Heart left ventricle (tissue), 16 donors: ENCODE measurements around the gene PPP1R14C. TPM values are rescaled to one million over a fixed set of nuclear protein-coding genes. Genes with fewer than 3 reads are reported as not detected.
A peak's percentile ranks its signal among the peaks of the same experiment; 100 is the strongest.

ENCODE experiments used
- ATAC-seq, 4 donors: fragments of 200-7000 bp; cut with Tn5 transposase; one replicate each; pipeline ENCODE4 v1.9.1; 2020 to 2022; ENCODE audit warnings: moderate library complexity in 4 of 4, mild to moderate bottlenecking in 3 of 4, moderate number of reproducible peaks in 1 of 4
- DNase-seq, 5 donors: peaks; one replicate each; pipeline ENCODE4 v3.0.0-alpha.2; 2020
- H3K27ac ChIP-seq, 12 donors: fragments of 200-600 bp; sonication (generic) in 4 of 12; one replicate each; pipeline versions ENCODE4 v1.5.0 to v1.8.0; 2016 to 2022; ENCODE audit warnings: mild to moderate bottlenecking in 2 of 12
- H3K27me3 ChIP-seq, 9 donors: fragments of 200-600 bp; sonication (generic) in 2 of 9; one replicate each; pipeline versions ENCODE4 v1.5.1 to v1.8.0; 2016 to 2022; ENCODE audit warnings: mild to moderate bottlenecking in 3 of 9
- H3K36me3 ChIP-seq, 9 donors: fragments of 200-600 bp; sonication (generic) in 2 of 9; one replicate each; pipeline versions ENCODE4 v1.5.0 to v1.8.0; 2018 to 2022; ENCODE audit warnings: mild to moderate bottlenecking in 2 of 9
- H3K4me1 ChIP-seq, 12 donors: fragments of 200-600 bp; sonication (generic) in 4 of 12; one replicate each; pipeline versions ENCODE4 v1.5.0 to v1.8.0; 2016 to 2022; ENCODE audit warnings: mild to moderate bottlenecking in 3 of 12
- H3K4me3 ChIP-seq, 12 donors: fragments of 200-600 bp; sonication (generic) in 4 of 12; one replicate each; pipeline versions ENCODE4 v1.5.0 to v1.8.0; 2017 to 2022; ENCODE audit warnings: mild to moderate bottlenecking in 9 of 12, moderate library complexity in 4 of 12
- H3K9me3 ChIP-seq, 12 donors: fragments of 200-600 bp; sonication (generic) in 4 of 12; one replicate each; pipeline versions ENCODE4 v1.5.0 to v1.8.0; 2016 to 2022; ENCODE audit warnings: mild to moderate bottlenecking in 1 of 12
- POLR2A ChIP-seq, 2 donors: fragments of 450-650 bp; IDR thresholded peaks; one replicate each; pipeline ENCODE4 v1.6.1; 2017; ENCODE audit warnings: antibody characterized with exemption in 2 of 2, mild to moderate bottlenecking in 2 of 2, moderate library complexity in 2 of 2
- WGBS, 4 donors: extraction: QIAGEN DNeasy Blood & Tissue Kit in 2 of 4; methylation state at CpG; one replicate each; pipeline versions ENCODE4 v1.1.5 to v1.1.7; 2013 to 2018; 5-methylcytosine and 5-hydroxymethylcytosine counted together
- intact Hi-C, 10 donors: fragments of 100-400 bp; cut with DNase I; formaldehyde crosslinking; loops; one replicate each; pipeline versions ENCODE4 v1.11.1 to v1.14.2; 2022
- long read RNA-seq, 3 donors: library from polyadenylated mRNA; unstranded; transcript quantifications; one replicate each; pipeline ENCODE4 v2.0.0, GENCODE V29; 2020 to 2021
- polyA plus RNA-seq, 2 donors: library from polyadenylated mRNA; stranded (reverse); fragments of 200-250 nt; gene quantifications; one replicate each; pipeline ENCODE4 v1.2.3, GENCODE V29; 2013
- total RNA-seq, 9 donors: library from RNA; depleted of rRNA in 2 of 9; stranded (reverse); fragments of >200 nt in 2 of 9; fragmentation: NEBNext Ultra II Directional in 3 of 9; extraction: Animal tissue kit (Norgen Biotek cat#: 25700) in 3 of 9; gene quantifications; one replicate each; pipeline versions ENCODE4 v1.1.0 to v1.2.4, GENCODE V29; 2016 to 2023
- TF ChIP-seq, protein P1 (sequence below), 12 donors: fragments of 200-600 bp; sonication (generic) in 4 of 12; IDR thresholded peaks; one replicate each; pipeline versions ENCODE4 v1.5.0 to v1.8.0; 2018 to 2022; ENCODE audit warnings: antibody characterized with exemption in 12 of 12, mild to moderate bottlenecking in 5 of 12
- donor health status: ischemic (EF 13 %, LVEDD 7.1; RV severe dilation, severe dysfunction).
- donor health status: healthy with polysubstance abuse.
- donor health status: DM: no; HTN: yes; CAD: no.
- donor health status: DM: no; HTN: no; CAD: no.
- donor health status: ischemic (EF 25% LVEDD 6.9; RV normal size, moderate dysfunction).
- donor health status: ischemic (EF 25% LVEDD 5.7; RV mildly dilated, moderate dysfunction).
- donor health status: healthy.
- donor health status: DM: yes; HTN: yes; CAD: no.
- donor health status: ischemic (EF 35%, LVEDD 5.7; RV mildly dilated, moderate dysfunction).
- donor health status: nonischemic (EF 11% LVEDD 7.7; RV severe dilation, severe dysfunction).
- donor health status: DM: yes; HTN: yes; CAD: no.
- donor health status: PGD.
- donor health status: ischemic (EF 29% LVEDD 5.4; RV normal size, mild dysfunction).
- donor health status: nonischemic (EF 23%, LVEDD 6.1; RV moderate dilation, normal function).

PPP1R14C gene, protein sequence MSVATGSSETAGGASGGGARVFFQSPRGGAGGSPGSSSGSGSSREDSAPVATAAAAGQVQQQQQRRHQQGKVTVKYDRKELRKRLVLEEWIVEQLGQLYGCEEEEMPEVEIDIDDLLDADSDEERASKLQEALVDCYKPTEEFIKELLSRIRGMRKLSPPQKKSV
- total RNA-seq (100 to 1,000 TPM in 2 of 9 donors, 10 to 100 TPM in 7; 62.3 to 143 (median 83.0) TPM), polyA plus RNA-seq (10 to 100 TPM; 41.1 to 64.6 TPM)
- long read RNA-seq, donor 1, transcript PPP1R14C-201 (4 exons, 2,152 nt), result major isoform, 233 of 244 reads
- long read RNA-seq, donor 1, partial matches to known transcripts, result 3 of 244 reads
- long read RNA-seq, donor 1, other reads (novel, unspliced or antisense), result 8 of 244 reads
- long read RNA-seq, donor 2, transcript PPP1R14C-201 (4 exons, 2,152 nt), result major isoform, 51 of 70 reads
- long read RNA-seq, donor 2, partial matches to known transcripts, result 8 of 70 reads
- long read RNA-seq, donor 2, other reads (novel, unspliced or antisense), result 11 of 70 reads
- long read RNA-seq, donor 3, transcript PPP1R14C-201 (4 exons, 2,152 nt), result major isoform, 139 of 147 reads
- long read RNA-seq, donor 3, partial matches to known transcripts, result 1 of 147 reads
- long read RNA-seq, donor 3, other reads (novel, unspliced or antisense), result 7 of 147 reads

DNA sequence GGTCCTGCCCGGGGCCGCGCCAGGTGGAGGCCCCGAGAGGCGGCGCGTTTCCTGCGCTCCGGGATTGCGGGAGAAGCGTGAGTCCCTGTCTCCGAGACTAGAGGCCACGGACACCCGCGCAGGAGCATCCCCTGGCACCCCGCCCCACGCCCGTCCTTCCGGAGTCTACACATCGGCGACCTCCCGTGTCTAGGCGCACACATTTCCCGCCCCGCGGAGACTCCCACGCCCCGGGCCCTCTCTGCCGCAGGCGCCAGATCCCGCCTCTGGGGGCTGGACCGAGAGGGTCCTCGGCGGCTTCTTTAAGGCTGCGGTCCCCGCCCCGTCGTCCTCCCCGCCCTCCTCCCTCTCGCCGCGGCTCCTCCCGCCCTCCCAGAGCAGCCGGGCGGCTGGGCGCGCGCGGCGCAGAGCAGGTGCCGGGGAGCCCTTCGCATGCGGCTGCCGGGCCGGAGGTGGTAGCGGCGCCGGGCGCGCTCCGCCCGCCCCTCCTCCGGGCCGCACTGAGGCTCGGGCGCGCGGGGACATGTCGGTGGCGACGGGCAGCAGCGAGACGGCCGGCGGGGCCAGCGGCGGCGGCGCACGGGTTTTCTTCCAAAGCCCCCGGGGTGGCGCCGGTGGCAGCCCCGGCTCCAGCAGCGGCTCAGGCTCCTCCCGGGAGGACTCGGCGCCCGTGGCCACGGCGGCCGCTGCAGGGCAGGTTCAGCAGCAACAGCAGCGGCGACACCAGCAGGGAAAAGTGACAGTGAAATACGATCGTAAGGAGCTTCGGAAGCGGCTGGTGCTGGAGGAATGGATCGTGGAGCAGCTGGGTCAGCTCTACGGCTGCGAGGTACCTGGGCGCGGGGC is at the start of gene PPP1R14C:
PPP1R14C (plus strand) TSS at position 375 of the 846 bp plus-strand sequence; CDS start at position 524, 149 bp downstream.
- H3K27ac ChIP-seq, result peak within 1 kb of the TSS; percentile 46 to 85 (median 69)
- peak; percentile 50 to 89 (median 82) for ATAC-seq
- TF ChIP-seq POLR2A (IDR thresholded peaks at IDR 0.05), result peak in 1 of 2 donors; percentile 67
- TF ChIP-seq, protein P1, sequence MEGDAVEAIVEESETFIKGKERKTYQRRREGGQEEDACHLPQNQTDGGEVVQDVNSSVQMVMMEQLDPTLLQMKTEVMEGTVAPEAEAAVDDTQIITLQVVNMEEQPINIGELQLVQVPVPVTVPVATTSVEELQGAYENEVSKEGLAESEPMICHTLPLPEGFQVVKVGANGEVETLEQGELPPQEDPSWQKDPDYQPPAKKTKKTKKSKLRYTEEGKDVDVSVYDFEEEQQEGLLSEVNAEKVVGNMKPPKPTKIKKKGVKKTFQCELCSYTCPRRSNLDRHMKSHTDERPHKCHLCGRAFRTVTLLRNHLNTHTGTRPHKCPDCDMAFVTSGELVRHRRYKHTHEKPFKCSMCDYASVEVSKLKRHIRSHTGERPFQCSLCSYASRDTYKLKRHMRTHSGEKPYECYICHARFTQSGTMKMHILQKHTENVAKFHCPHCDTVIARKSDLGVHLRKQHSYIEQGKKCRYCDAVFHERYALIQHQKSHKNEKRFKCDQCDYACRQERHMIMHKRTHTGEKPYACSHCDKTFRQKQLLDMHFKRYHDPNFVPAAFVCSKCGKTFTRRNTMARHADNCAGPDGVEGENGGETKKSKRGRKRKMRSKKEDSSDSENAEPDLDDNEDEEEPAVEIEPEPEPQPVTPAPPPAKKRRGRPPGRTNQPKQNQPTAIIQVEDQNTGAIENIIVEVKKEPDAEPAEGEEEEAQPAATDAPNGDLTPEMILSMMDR (IDR thresholded peaks at IDR 0.05), result no peak

DNA sequence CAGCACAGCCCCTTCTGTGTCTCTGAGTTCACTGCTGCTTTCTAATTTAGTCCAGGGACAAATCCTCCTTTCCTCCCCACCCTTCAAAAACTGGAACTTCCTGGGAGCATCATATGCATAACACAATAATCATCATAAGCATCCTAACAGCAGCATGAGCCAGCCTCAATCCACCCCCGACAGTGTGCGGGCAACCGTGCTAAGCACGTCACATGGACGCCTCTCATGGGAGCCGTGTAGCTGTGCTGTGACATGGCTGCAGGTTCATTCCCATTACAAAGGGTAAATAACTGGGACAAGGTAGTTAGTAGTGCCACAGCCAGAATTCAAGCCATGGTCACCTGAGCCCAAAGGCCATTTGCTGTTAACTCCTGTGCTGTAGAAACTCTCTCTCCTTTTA is 49.4 kb upstream of the PPP1R14C start:
- intact Hi-C loops, result no loop called here
- 84 to 97% (median 87%) methylated on average over 6 of the region's 6 CpGs for whole genome bisulfite sequencing, 4 donors
- DNase-seq, result no peak
- Histone ChIP-seq H3K36me3 (no peaks in the 10 kb centered on the region), H3K4me3 (no peak overlapping the region), H3K27ac (no peak overlapping the region), H3K4me1 (no peaks in the 10 kb centered on the region), H3K27me3 (peaks cover 0 to 7% (median 0%) of the 10 kb centered on the region in 9 donors), H3K9me3 (no peaks in the 10 kb centered on the region)
- no peak for ATAC-seq
- TF ChIP-seq POLR2A (IDR thresholded peaks at IDR 0.05), result no peak
- TF ChIP-seq, protein P1 (IDR thresholded peaks at IDR 0.05), result no peak

More for the DNA sequence above, at the start of gene PPP1R14C:
- H3K4me3 ChIP-seq, result peak within 1 kb of the TSS; percentile 12 to 74 (median 62)
- WGBS, 4 donors, result 1% methylated on average over 26 to 103 of the region's 103 CpGs
- intact Hi-C loops, result loop anchor here in 7 of 10 donors (2.0 to 10.0 kb wide), 10 partner anchors 34 to 184 kb away; no protein-coding TSS in a partner anchor
- peaks cover 0 to under 1% (median 0%) of the 10 kb centered on the region in 12 donors for H3K9me3 ChIP-seq
- peaks cover 0 to 39% (median 6%) of the 10 kb centered on the region in 12 donors for H3K4me1 ChIP-seq
- H3K27me3 ChIP-seq, result peaks cover 4 to 75% (median 21%) of the 10 kb centered on the region in 9 donors
- no peaks in the 10 kb centered on the region for H3K36me3 ChIP-seq
- peak; percentile 46 to 71 (median 58) for DNase-seq

DNA sequence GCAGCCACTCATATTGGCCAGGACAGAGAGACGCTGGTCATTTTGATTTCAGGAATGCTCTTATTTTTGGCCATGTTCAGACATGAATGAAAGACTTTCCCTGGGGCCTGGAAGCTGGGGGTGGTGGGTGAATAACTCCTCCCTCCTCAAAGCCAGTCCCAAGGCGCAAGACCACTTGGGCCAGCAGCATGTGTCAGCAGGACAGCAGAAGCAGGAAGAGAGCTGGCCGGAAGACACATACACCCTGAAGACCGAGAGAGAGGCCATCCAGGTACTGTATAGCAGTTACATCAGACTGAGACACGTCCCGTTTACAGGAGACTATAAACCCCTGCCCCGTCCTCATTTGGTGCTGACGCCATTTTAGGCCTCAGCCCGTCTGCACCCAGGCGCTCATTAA is 44.7 kb upstream of the PPP1R14C start:
- H3K27me3 ChIP-seq, result peaks cover 0 to 9% (median 0%) of the 10 kb centered on the region in 9 donors
- DNase-seq, result no peak
- 83 to 91% (median 89%) methylated on average over 10 of the region's 10 CpGs for WGBS, 4 donors
- no peak overlapping the region for H3K27ac ChIP-seq
- H3K36me3 ChIP-seq, result no peaks in the 10 kb centered on the region
- ATAC-seq, result no peak
- H3K9me3 ChIP-seq, result peaks cover 0 to 3% (median 0%) of the 10 kb centered on the region in 12 donors
- H3K4me3 ChIP-seq, result no peak overlapping the region
- no peaks in the 10 kb centered on the region for H3K4me1 ChIP-seq
- intact Hi-C loops, result no loop called here
- TF ChIP-seq, protein P1 (IDR thresholded peaks at IDR 0.05), result no peak
- no peak for TF ChIP-seq POLR2A (IDR thresholded peaks at IDR 0.05)
